NCI-H82 (cell line): ENCODE measurements around the gene GNB2.

Experiments
- DNase-seq: peaks from one replicate; lab custom pipeline; 2025; lab: John Stamatoyannopoulos, UW

Gene GNB2

GRCh38 chr7:100726996-100727761 is 53.6 kb downstream of the GNB2 start:
- DNase-seq, result no peak

GRCh38 chr7:100728196-100728595 is 54.7 kb downstream of the GNB2 start:
- no peak for DNase-seq
